Pancreas (tissue), 10 donors: ENCODE data around the gene SHISA8. TPM values are rescaled to one million over a fixed set of nuclear protein-coding genes. Genes with fewer than 3 reads are reported as not detected.
A peak's percentile ranks its signal among the peaks of the same experiment; 100 is the strongest.
"Not testable (repeated sequence)": the region's sequence is repeated elsewhere in the genome, so short reads cannot be mapped to it uniquely, and the experiment has no call there.

ENCODE experiments used
- ATAC-seq, 4 donors: fragments of 200-7000 bp; cut with Tn5 transposase; one replicate each; pipeline versions ENCODE4 v1.8.0 to v1.9.1; 2020; ENCODE audit warnings: mild to moderate bottlenecking in 4 of 4, moderate library complexity in 4 of 4
- DNase-seq, 6 donors: peaks; one replicate each; pipeline ENCODE4 v3.0.0-alpha.2; 2020
- FAIRE-seq: peaks from 2 replicates; lab custom pipeline; 2012; peaks lifted over from hg19 to GRCh38; lab: Jason Lieb, UNC
- H3K27ac ChIP-seq, 4 donors: fragments of 200-600 bp; sonication (generic); 1 replicate in 3 of 4; 2 replicates in 1 of 4; pipeline versions ENCODE4 v1.5.0 to v1.8.0; 2020
- H3K27me3 ChIP-seq, 4 donors: fragments of 200-600 bp; one replicate each; pipeline ENCODE4 v1.8.0; 2021
- H3K36me3 ChIP-seq, 3 donors: fragments of 200-600 bp; sonication (generic) in 1 of 3; one replicate each; pipeline versions ENCODE4 v1.5.0 to v1.8.0; 2020 to 2021
- H3K4me1 ChIP-seq, 3 donors: fragments of 200-600 bp; one replicate each; pipeline ENCODE4 v1.8.0; 2021
- H3K4me3 ChIP-seq, 4 donors: fragments of 200-600 bp; sonication (generic) in 2 of 4; one replicate each; pipeline versions ENCODE4 v1.5.0 to v1.8.0; 2020 to 2021
- H3K9me3 ChIP-seq, 4 donors: fragments of 200-600 bp; one replicate each; pipeline ENCODE4 v1.8.0; 2021
- CTCF ChIP-seq, 4 donors: fragments of 200-600 bp; sonication (generic) in 3 of 4; IDR thresholded peaks; one replicate each; pipeline versions ENCODE4 v1.5.0 to v1.8.0; 2021; ENCODE audit warnings: antibody characterized with exemption in 4 of 4
- WGBS, 2 donors: extraction: QIAGEN DNeasy Blood & Tissue Kit; methylation state at CpG; one replicate each; pipeline ENCODE4 v1.1.7; 2013; 5-methylcytosine and 5-hydroxymethylcytosine counted together
- intact Hi-C, 3 donors: fragments of 100-400 bp; cut with DNase I; formaldehyde crosslinking; loops; one replicate each; pipeline versions ENCODE4 v1.11.1 to v1.14.2; 2022
- polyA plus RNA-seq, 2 donors: library from polyadenylated mRNA; stranded (reverse); fragments of 200-250 nt; gene quantifications; one replicate each; pipeline ENCODE4 v1.2.3, GENCODE V29; 2013
- total RNA-seq, 6 donors: library from RNA; stranded (reverse); fragmentation: NEBNext Ultra II Directional in 4 of 6; extraction: Animal tissue kit (Norgen Biotek cat#: 25700) in 4 of 6; gene quantifications; one replicate each; pipeline versions ENCODE4 v1.2.1 to v1.2.4, GENCODE V29; 2021 to 2023
- donor health status: healthy with polysubstance abuse.
- donor health status: DM: no; HTN: no; CAD: no; lungs with moderate emphysema.
- donor health status: DM: no; HTN: no; CAD: no.
- donor health status: control.
- donor health status: control.
- donor health status: Bipolar disorder and iron deficiency.
- donor health status: DM: yes; HTN: yes; CAD: no.
- donor health status: DM: no; HTN: no; CAD: no.
- donor health status: DM: no; HTN: no; CAD: no.
- donor health status: DM: yes; HTN: yes; CAD: no.

The SHISA8 gene
- total and polyA plus RNA-seq, 8 donors: not detected

- Histone ChIP-seq H3K9me3 (no peaks in the 10 kb centered on the region), H3K4me1 (no peaks in the 10 kb centered on the region), H3K27ac (no peak overlapping the region), H3K36me3 (no peaks in the 10 kb centered on the region), H3K27me3 (no peaks in the 10 kb centered on the region), H3K4me3 (no peak overlapping the region)
- no peak for ATAC-seq
- 83 to 92% methylated on average over 2 of the region's 2 CpGs for WGBS, 2 donors
- intact Hi-C loops: no loop called here
- no peak for FAIRE-seq
- peak in 1 of 6 donors; percentile 19 for DNase-seq
- no peak for TF ChIP-seq CTCF (IDR thresholded peaks at IDR 0.05)
These were observed 37.8 kb upstream of the SHISA8 start for GRCh38 chr22:41952713-41953112.

DNA sequence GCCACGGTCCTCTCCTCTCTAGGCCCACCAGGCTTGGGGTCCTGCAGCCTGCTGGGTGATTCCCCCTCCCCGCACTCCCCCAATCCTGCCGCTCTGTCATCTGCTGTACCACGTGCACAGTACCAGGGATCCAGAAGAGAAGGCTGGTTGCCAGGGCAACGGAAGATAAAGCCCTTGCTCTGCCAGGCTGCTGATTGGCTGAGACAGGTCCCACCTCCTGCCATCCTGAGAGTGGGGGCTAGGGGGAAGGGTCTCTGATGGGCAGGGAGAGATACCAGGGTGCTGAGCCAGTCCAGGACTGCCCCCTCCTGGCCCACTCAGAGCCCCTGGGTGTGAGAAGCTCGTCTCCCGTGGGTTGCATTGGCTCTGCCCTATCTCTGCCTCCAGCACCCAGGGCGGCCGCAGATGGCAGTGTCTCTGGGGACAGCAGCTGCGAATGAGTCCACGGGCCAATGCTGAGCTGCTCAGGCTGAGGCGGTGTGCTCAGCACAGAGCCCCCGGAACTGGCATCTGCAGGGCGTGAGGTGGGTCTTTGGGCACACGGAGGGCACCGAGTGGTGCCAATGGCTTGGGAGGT is 37.1 kb upstream of the SHISA8 start, which contains the start of gene SMIM45:
Gene SMIM45, plus strand, starts transcription at position 253 of the 577 bp plus-strand sequence.
- DNase-seq: peak in 1 of 6 donors; percentile 44
- intact Hi-C loops: no loop called here
- H3K4me3 ChIP-seq: no peak within 1 kb of the TSS
- H3K36me3 ChIP-seq: no peaks in the 10 kb centered on the region
- no peak within 1 kb of the TSS for H3K27ac ChIP-seq
- no peaks in the 10 kb centered on the region for H3K9me3 ChIP-seq
- no peaks in the 10 kb centered on the region for H3K4me1 ChIP-seq
- ATAC-seq: peak in 2 of 4 donors; percentile 18 to 45
- no peaks in the 10 kb centered on the region for H3K27me3 ChIP-seq
- FAIRE-seq: no peak
- no peak for TF ChIP-seq CTCF (IDR thresholded peaks at IDR 0.05)
- 42 to 54% methylated on average over 16 of the region's 16 CpGs for WGBS, 2 donors

DNA sequence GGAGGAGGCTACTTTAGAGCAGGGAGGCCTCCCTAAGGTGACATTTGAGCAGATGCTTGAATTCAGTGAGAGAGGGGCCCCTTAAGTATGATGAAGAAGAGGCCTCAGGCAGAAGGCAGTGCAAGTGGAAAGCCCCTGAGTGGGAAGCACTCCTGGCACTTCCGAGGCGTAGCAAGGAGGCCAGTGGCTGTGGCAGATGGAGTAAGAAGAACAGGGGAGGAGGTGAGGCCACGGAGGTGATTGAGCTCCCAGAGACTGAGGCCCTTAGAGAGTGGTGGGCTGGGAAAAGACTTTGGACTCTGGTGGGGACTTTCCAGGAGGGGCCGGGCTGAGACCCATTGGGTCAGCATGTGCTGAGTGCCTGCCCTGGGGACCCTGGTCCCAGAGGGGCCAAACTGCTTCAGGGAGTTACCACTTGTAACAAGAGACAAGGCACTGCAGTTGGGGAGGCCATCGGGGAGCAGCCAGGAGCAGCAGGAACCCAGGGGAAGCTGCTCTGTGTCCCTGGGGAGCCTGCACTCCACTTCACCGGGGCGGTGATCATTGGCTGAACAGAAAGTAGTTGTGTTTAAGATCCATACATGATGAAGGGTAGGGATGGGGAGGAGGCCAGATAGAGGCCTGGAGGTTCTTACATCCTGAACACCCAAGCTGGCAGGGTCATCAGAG is 34.6 kb upstream of the SHISA8 start:
- intact Hi-C loops: loop anchor here in 1 of 3 donors (10.0 kb wide), 2 partner anchors 125 to 255 kb away; partner anchors contain the start of gene MEI1
- Histone ChIP-seq H3K27ac (no peak overlapping the region), H3K9me3 (no peaks in the 10 kb centered on the region), H3K27me3 (no peaks in the 10 kb centered on the region), H3K36me3 (no peaks in the 10 kb centered on the region), H3K4me1 (peaks cover 0 to 7% (median 0%) of the 10 kb centered on the region in 3 donors), H3K4me3 (no peak overlapping the region)
- 87 to 97% methylated on average over 7 of the region's 7 CpGs for WGBS, 2 donors
- FAIRE-seq: no peak
- no peak for TF ChIP-seq CTCF (IDR thresholded peaks at IDR 0.05)
- peak in 1 of 6 donors; percentile 43 for DNase-seq
- ATAC-seq: no peak

DNA sequence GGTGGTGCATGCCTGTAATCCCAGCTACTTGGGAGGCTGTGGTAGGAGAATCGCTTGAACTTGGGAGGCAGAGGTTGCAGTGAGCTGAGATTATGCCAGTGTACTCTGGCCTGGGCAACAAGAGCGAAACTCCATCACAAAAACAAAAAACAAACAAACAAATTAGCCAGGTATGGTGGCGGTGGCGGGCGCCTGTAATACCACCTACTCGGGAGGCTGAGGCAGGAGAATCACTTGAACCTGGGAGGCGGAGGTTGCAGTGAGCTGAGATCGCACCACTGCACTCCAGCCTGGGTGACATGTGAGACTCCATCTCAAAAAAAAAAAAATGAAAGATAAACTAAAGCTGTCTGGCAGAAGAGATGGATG is 34.0 kb upstream of the SHISA8 start:
- not testable (repeated sequence) for DNase-seq, H3K4me1 ChIP-seq, H3K36me3 ChIP-seq, H3K27ac ChIP-seq, H3K4me3 ChIP-seq, H3K9me3 ChIP-seq, FAIRE-seq, ATAC-seq, H3K27me3 ChIP-seq
- intact Hi-C loops: loop anchor here in 1 of 3 donors (10.0 kb wide), 2 partner anchors 124 to 254 kb away; partner anchors contain the start of gene MEI1
- 83 to 87% methylated on average over 8 of the region's 8 CpGs for WGBS, 2 donors

- intact Hi-C loops: loop anchor here in 1 of 3 donors (10.0 kb wide), 2 partner anchors 123 to 253 kb away; partner anchors contain the start of gene MEI1
- Histone ChIP-seq H3K36me3 (no peaks in the 10 kb centered on the region), H3K4me3 (no peak overlapping the region), H3K27me3 (no peaks in the 10 kb centered on the region), H3K27ac (no peak overlapping the region), H3K9me3 (no peaks in the 10 kb centered on the region), H3K4me1 (peaks cover 0 to 7% (median 0%) of the 10 kb centered on the region in 3 donors)
- DNase-seq: no peak
- 80 to 81% methylated on average over 2 of the region's 2 CpGs for WGBS, 2 donors
- FAIRE-seq: no peak
- no peak for ATAC-seq
- no peak for TF ChIP-seq CTCF (IDR thresholded peaks at IDR 0.05)
These were observed 33.3 kb upstream of the SHISA8 start for GRCh38 chr22:41948142-41948541.
